ENCODE data around the gene KCTD10. TPM values are rescaled to one million over a fixed set of nuclear protein-coding genes. Genes with fewer than 3 reads are reported as not detected.
"Not testable (repeated sequence)": the region's sequence is repeated elsewhere in the genome, so short reads cannot be mapped to it uniquely, and the experiment has no call there.

KCTD10 gene
- total RNA-seq, 2 experiments from 2014 or later: 37.4 to 38.2 TPM

DNA sequence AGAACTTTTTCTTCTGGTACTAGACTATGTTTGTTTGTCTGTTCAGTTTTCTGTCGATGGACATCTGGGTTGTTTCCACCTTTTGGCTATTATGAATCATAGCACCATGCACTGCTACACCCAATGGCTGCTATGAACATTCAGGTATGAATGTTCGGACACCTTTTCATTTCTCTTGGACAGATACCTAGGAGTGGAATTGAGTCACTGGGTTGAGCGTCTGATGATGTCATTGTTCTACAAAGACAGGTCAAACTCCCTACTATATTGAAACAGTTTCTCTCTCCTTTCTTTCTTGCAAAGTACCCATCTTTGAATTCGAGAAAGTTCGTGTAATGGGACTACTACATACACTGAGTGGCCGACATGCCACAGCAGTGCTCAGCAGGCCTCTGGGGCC is 44.7 kb downstream of the KCTD10 start:
- H3K27ac Mint-ChIP-seq: no peak overlapping the region
- DNase-seq (no peak), ATAC-seq (no peak)
- H3K9me3 Mint-ChIP-seq: no peaks in the 10 kb centered on the region
- intact Hi-C loops (cut with micrococcal nuclease): no loop called here
- no peak overlapping the region for H3K4me3 Mint-ChIP-seq
- ChIA-PET CTCF (interaction anchor here (0.6 to 2.5 kb wide), 25 partner anchors 8 to 413 kb away, joined by 3 to 23 read pairs (median 5); partner anchors contain the start of genes KCTD10 and UBE3B), POLR2A (no interaction called here)
- H3K4me1 Mint-ChIP-seq (ENCODE audit: low read depth): peaks cover 10% of the 10 kb centered on the region
- TF ChIP-seq, protein P1, sequence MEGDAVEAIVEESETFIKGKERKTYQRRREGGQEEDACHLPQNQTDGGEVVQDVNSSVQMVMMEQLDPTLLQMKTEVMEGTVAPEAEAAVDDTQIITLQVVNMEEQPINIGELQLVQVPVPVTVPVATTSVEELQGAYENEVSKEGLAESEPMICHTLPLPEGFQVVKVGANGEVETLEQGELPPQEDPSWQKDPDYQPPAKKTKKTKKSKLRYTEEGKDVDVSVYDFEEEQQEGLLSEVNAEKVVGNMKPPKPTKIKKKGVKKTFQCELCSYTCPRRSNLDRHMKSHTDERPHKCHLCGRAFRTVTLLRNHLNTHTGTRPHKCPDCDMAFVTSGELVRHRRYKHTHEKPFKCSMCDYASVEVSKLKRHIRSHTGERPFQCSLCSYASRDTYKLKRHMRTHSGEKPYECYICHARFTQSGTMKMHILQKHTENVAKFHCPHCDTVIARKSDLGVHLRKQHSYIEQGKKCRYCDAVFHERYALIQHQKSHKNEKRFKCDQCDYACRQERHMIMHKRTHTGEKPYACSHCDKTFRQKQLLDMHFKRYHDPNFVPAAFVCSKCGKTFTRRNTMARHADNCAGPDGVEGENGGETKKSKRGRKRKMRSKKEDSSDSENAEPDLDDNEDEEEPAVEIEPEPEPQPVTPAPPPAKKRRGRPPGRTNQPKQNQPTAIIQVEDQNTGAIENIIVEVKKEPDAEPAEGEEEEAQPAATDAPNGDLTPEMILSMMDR (IDR thresholded peaks at IDR 0.05): no peak
- H3K36me3 Mint-ChIP-seq (ENCODE audit: low read depth): no peaks in the 10 kb centered on the region
- H3K27me3 Mint-ChIP-seq: no peaks in the 10 kb centered on the region

- CTCF ChIA-PET: interaction anchor here (0.8 to 1.5 kb wide), 4 partner anchors 9 to 36 kb away, joined by 3 to 5 read pairs (median 4); no protein-coding TSS in a partner anchor
- Mint-ChIP-seq H3K27ac (no peak overlapping the region), H3K4me1 (ENCODE audit: low read depth) (peaks cover 10% of the 10 kb centered on the region), H3K9me3 (no peaks in the 10 kb centered on the region), H3K27me3 (no peaks in the 10 kb centered on the region), H3K4me3 (no peak overlapping the region), H3K36me3 (ENCODE audit: low read depth) (no peaks in the 10 kb centered on the region)
- POLR2A ChIA-PET: no interaction called here
- intact Hi-C loops (cut with micrococcal nuclease): no loop called here
- ATAC-seq (no peak), DNase-seq (no peak)
- TF ChIP-seq, protein P1 (IDR thresholded peaks at IDR 0.05): no peak
Measured at GRCh38 chr12:109430244-109430643, 46.9 kb downstream of the KCTD10 start.

- H3K36me3 Mint-ChIP-seq (ENCODE audit: low read depth); H3K9me3 Mint-ChIP-seq; DNase-seq; POLR2A ChIA-PET; H3K27me3 Mint-ChIP-seq; H3K27ac Mint-ChIP-seq; H3K4me3 Mint-ChIP-seq; ATAC-seq: not testable (repeated sequence)
- intact Hi-C loops (cut with micrococcal nuclease): loop anchor here (5.0 kb wide), 1 partner anchor 343 kb away; no protein-coding TSS in a partner anchor
- peaks cover 10% of the 10 kb centered on the region for H3K4me1 Mint-ChIP-seq (ENCODE audit: low read depth)
- CTCF ChIA-PET: interaction anchor here (0.7 to 1.7 kb wide), 19 partner anchors 10 to 425 kb away, joined by 3 to 12 read pairs (median 3); partner anchors contain the start of genes KCTD10, MMAB, MVK and UBE3B
Measured at GRCh38 chr12:109428804-109429203, 48.3 kb downstream of the KCTD10 start.

DNA sequence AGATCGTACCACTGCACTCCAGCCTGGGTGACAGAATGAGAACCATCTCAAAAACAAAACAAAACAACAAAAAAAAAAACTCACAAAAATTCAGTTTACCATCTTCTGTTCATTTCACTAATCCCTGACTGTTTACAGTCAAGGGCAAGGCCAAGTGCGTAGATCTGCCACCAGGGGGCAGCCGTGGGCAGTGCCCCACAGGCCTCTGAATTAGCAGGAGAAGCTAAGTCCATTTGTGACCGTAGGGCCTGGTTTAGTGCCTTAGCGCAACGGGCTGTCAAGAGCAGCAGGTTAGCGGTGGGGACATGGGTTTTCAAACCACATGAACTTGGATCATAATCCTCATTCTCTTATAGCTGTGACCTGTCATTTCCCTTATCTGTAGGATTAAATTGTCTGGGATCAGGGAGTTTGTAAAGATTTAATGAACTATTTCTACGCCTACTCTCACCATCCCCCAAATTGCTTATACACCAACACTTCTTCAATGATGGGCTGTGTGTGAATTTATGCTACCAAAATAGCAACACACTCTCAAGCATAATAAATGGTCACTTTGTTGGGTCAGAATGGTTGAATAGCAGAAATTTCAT is 49.0 kb downstream of the KCTD10 start:
- POLR2A ChIA-PET: no interaction called here
- DNase-seq (peak; percentile 81), ATAC-seq (peak; percentile 95)
- intact Hi-C loops (cut with micrococcal nuclease): loop anchor here (5.0 kb wide), 1 partner anchor 344 kb away; no protein-coding TSS in a partner anchor
- H3K27ac Mint-ChIP-seq: no peak overlapping the region
- TF ChIP-seq, protein P1 (IDR thresholded peaks at IDR 0.05): peak; percentile 90
- CTCF ChIA-PET: interaction anchor here (0.5 to 1.9 kb wide), 32 partner anchors 10 to 426 kb away, joined by 3 to 12 read pairs (median 4); partner anchors contain the start of genes KCTD10, MMAB, MVK and UBE3B
- peaks cover 6% of the 10 kb centered on the region for H3K27me3 Mint-ChIP-seq
- no peak overlapping the region for H3K4me3 Mint-ChIP-seq
- no peaks in the 10 kb centered on the region for H3K36me3 Mint-ChIP-seq (ENCODE audit: low read depth)
- peaks cover 5% of the 10 kb centered on the region for H3K4me1 Mint-ChIP-seq (ENCODE audit: low read depth)
- no peaks in the 10 kb centered on the region for H3K9me3 Mint-ChIP-seq

DNA sequence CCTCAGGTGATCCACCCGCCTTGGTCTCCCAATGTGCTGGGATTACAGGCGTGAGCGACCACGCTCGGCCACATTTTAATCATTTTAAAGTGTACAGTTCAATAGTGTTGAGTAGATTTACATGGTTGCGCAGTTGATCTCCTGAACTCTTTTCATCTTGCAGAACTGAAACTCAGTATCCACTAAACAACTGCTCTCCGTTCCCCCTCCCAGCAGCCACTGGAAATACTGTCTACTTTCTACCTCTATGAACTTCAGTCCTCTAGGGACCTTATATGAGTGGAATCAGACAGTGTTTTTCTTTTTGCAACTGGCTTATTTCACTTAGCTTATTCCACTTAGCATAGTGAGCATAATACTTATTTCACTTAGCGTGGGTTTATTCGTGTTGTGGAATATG is 53.7 kb downstream of the KCTD10 start:
- ATAC-seq: no peak
- no peaks in the 10 kb centered on the region for H3K9me3 Mint-ChIP-seq
- H3K4me1 Mint-ChIP-seq (ENCODE audit: low read depth): no peaks in the 10 kb centered on the region
- H3K4me3 Mint-ChIP-seq: no peak overlapping the region
- H3K27ac Mint-ChIP-seq: no peak overlapping the region
- no peak for DNase-seq
- peaks cover 17% of the 10 kb centered on the region for H3K27me3 Mint-ChIP-seq
- POLR2A ChIA-PET: no interaction called here
- CTCF ChIA-PET: interaction anchor here (3.8 kb wide), 1 partner anchor 9 kb away, joined by 23 read pairs; no protein-coding TSS in a partner anchor
- H3K36me3 Mint-ChIP-seq (ENCODE audit: low read depth): no peaks in the 10 kb centered on the region
- intact Hi-C loops (cut with micrococcal nuclease): no loop called here
- TF ChIP-seq, protein P1 (IDR thresholded peaks at IDR 0.05): no peak

Measured in activated CD8-positive, alpha-beta T cell treated with anti-CD3 and anti-CD28 coated beads for 36 hours (primary cell).